OCI-M1 (cell line): ENCODE results near the gene SERPINA4.

ENCODE experiments used
- DNase-seq: peaks from one replicate; lab custom pipeline; 2025; lab: John Stamatoyannopoulos, UW

Gene SERPINA4

DNA sequence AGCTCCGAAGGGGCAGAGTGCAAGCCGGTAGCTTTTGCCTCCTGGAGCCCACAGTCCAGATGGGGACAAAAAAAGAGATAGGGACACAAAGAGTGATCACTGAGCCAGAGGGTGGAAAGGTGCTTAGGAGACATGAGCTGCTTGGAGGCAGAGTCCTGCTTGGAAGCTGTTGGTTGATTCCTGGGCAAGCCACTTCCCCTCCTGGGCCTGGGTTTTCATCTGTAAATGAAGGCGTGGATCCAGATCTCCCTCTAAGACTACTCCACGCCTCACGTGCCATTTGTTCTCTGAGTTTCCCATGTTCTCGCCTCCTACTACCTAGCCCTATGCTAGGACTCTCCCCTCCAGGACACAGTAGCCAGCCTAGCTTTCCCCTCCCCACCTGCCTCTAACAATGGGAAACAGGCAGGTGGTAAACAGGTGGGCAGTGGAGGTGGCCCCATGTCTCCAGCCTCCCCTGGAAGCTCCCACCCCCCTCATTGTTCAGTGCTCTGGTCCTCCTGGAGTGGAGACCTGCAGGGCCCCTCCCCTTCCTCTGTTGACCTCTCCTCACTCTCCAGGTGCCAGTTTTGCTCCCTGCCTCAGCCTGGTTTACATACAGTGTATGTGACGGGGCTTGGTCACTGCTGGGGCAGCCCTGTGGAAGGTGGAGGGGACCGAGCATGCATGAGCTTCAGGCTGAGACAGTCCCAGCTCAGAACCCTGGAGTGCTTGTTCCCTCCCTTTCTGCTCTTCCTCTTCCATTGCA, 54.8 kb downstream of the SERPINA4 start:
- no peak for DNase-seq

- DNase-seq: no peak
Measured at GRCh38 chr14:94617366-94617941, 56.2 kb downstream of the SERPINA4 start.

- no peak for DNase-seq
Measured at GRCh38 chr14:94617988-94618822, 57.0 kb downstream of the SERPINA4 start.

DNA sequence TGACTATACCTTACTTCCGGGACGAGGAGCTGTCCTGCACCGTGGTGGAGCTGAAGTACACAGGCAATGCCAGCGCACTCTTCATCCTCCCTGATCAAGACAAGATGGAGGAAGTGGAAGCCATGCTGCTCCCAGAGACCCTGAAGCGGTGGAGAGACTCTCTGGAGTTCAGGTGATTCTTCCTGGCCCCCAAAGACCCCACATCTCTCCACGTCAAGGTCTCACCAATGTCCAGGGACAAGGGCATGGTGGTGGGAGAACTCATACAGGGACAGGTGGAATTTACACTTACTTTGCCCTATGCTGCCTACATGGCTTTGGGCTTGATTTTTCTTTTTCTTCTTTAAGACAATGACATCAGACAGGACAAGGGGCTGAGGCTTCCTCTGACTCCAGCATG, 58.1 kb downstream of the SERPINA4 start:
- no peak for DNase-seq
